ENCODE measurements around the gene TRIM59. TPM values are rescaled to one million over a fixed set of nuclear protein-coding genes. Genes with fewer than 3 reads are reported as not detected.

Gene TRIM59
- total RNA-seq, 1 donor from 2014 or later: not detected

- DNase-seq (ENCODE audit: low spot score in 2 of 2): no peak
- peak overlapping the region; percentile 64 to 73 for H3K4me3 ChIP-seq
- TF ChIP-seq CTCF (IDR thresholded peaks at IDR 0.05): no peak
- H3K27ac ChIP-seq: peak overlapping the region; percentile 84 to 87
- no peaks in the 10 kb centered on the region for H3K27me3 ChIP-seq
- peaks cover 0 to 8% of the 10 kb centered on the region in 2 donors for H3K4me1 ChIP-seq
- H3K36me3 ChIP-seq: no peaks in the 10 kb centered on the region
- intact Hi-C loops (cut with DNase I): loop anchor here (5.0 kb wide), 2 partner anchors 355 to 820 kb away; partner anchors contain the start of genes NMD3 and PPM1L
- no peaks in the 10 kb centered on the region for H3K9me3 ChIP-seq
Measured at GRCh38 chr3:160402221-160403027, 47.2 kb downstream of the TRIM59 start.

GRCh38 chr3:160401291-160402095 lies 48.1 kb downstream of the TRIM59 start:
- no peaks in the 10 kb centered on the region for H3K9me3 ChIP-seq
- H3K4me1 ChIP-seq: peaks cover 0 to 8% of the 10 kb centered on the region in 2 donors
- peak; percentile 10 to 66 for DNase-seq (ENCODE audit: low spot score in 2 of 2)
- H3K27me3 ChIP-seq: no peaks in the 10 kb centered on the region
- H3K4me3 ChIP-seq: peak overlapping the region; percentile 64 to 73
- intact Hi-C loops (cut with DNase I): loop anchor here (5.0 kb wide), 2 partner anchors 356 to 821 kb away; partner anchors contain the start of genes NMD3 and PPM1L
- no peaks in the 10 kb centered on the region for H3K36me3 ChIP-seq
- peak overlapping the region; percentile 84 to 87 for H3K27ac ChIP-seq
- no peak for TF ChIP-seq CTCF (IDR thresholded peaks at IDR 0.05)

- DNase-seq (ENCODE audit: low spot score in 2 of 2): peak in 1 of 2 donors; percentile 63
- Histone ChIP-seq H3K4me1 (peaks cover 0 to 8% of the 10 kb centered on the region in 2 donors), H3K9me3 (no peaks in the 10 kb centered on the region), H3K27me3 (no peaks in the 10 kb centered on the region), H3K4me3 (peak overlapping the region; percentile 64 to 73), H3K27ac (peak overlapping the region; percentile 84 to 87), H3K36me3 (no peaks in the 10 kb centered on the region)
- TF ChIP-seq CTCF (IDR thresholded peaks at IDR 0.05): no peak
- intact Hi-C loops (cut with DNase I): loop anchor here (5.0 kb wide), 2 partner anchors 357 to 822 kb away; partner anchors contain the start of genes NMD3 and PPM1L
Measured at GRCh38 chr3:160400702-160401150, 48.9 kb downstream of the TRIM59 start.

GRCh38 chr3:160400030-160400701 lies 49.4 kb downstream of the TRIM59 start:
- Histone ChIP-seq H3K4me1 (peaks cover 0 to 8% of the 10 kb centered on the region in 2 donors), H3K9me3 (no peaks in the 10 kb centered on the region), H3K27ac (peak overlapping the region; percentile 84 to 87), H3K4me3 (peak overlapping the region; percentile 64 to 73), H3K36me3 (no peaks in the 10 kb centered on the region), H3K27me3 (no peaks in the 10 kb centered on the region)
- TF ChIP-seq CTCF (IDR thresholded peaks at IDR 0.05): no peak
- peak in 1 of 2 donors; percentile 75 for DNase-seq (ENCODE audit: low spot score in 2 of 2)
- intact Hi-C loops (cut with DNase I): loop anchor here (5.0 kb wide), 2 partner anchors 357 to 822 kb away; partner anchors contain the start of genes NMD3 and PPM1L
